HL-60 (cell line): Measurements from ENCODE around the gene DUOX2.

Experiments used
- DNase-seq, 2 experiments: peaks; one replicate each; pipeline ENCODE4 v3.0.0-alpha.2; 2010 to 2020; ENCODE audit warnings: low read depth in 1 of 2, low spot score in 1 of 2
- H3K27ac ChIP-seq: fragments of 250-450 bp; sonication (Bioruptor Pico); replicated peaks from 2 replicates; pipeline ENCODE4 v1.5.1; 2020; ENCODE audit warnings: mild to moderate bottlenecking, moderate library complexity
- H3K27me3 ChIP-seq: fragments of 250-450 bp; sonication (Bioruptor Pico); 2 replicates; pipeline ENCODE4 v1.5.1; 2021; ENCODE audit warnings: mild to moderate bottlenecking, moderate library complexity; ENCODE audit not compliant: insufficient read depth, poor library complexity, severe bottlenecking
- H3K4me3 ChIP-seq: replicated peaks from 2 replicates; pipeline ENCODE4 v1.5.1; 2011; ENCODE audit warnings: mild to moderate bottlenecking, control low read depth, low read length; ENCODE audit not compliant: insufficient read depth
- CTCF ChIP-seq: IDR thresholded peaks from one replicate; pipeline ENCODE4 v1.5.1; 2011; ENCODE audit warnings: low read length, control low read depth, inconsistent platforms; ENCODE audit not compliant: insufficient read depth
- GABPA ChIP-seq: IDR thresholded peaks from 2 replicates; pipeline ENCODE4 v1.6.1; 2012; ENCODE audit warnings: low read depth
- POLR2AphosphoS5 ChIP-seq: IDR thresholded peaks from 2 replicates; pipeline ENCODE4 v1.6.1; 2012; ENCODE audit warnings: low read depth
- REST ChIP-seq: IDR thresholded peaks from 2 replicates; pipeline ENCODE4 v1.6.1; 2012; ENCODE audit warnings: low read depth; ENCODE audit not compliant: insufficient replicate concordance
- SPI1 ChIP-seq: IDR thresholded peaks from 2 replicates; pipeline ENCODE4 v1.6.1; 2012; ENCODE audit warnings: low read depth, mild to moderate bottlenecking, borderline replicate concordance

The DUOX2 gene

GRCh38 chr15:45094358-45094730 lies 19.6 kb downstream of the DUOX2 start:
- TF ChIP-seq SPI1 (no peak), GABPA (no peak), POLR2AphosphoS5 (no peak), CTCF (no peak), REST (no peak)
- no peak overlapping the region for H3K4me3 ChIP-seq
- H3K27ac ChIP-seq: no peak overlapping the region
- no peak for DNase-seq
- no peaks in the 10 kb centered on the region for H3K27me3 ChIP-seq

GRCh38 chr15:45093622-45094357 lies 20.2 kb downstream of the DUOX2 start:
- no peak overlapping the region for H3K4me3 ChIP-seq
- TF ChIP-seq GABPA: no peak
- no peak for TF ChIP-seq CTCF
- no peak for TF ChIP-seq REST
- TF ChIP-seq SPI1: no peak
- no peak for TF ChIP-seq POLR2AphosphoS5
- no peak for DNase-seq
- no peaks in the 10 kb centered on the region for H3K27me3 ChIP-seq
- no peak overlapping the region for H3K27ac ChIP-seq

- no peak for DNase-seq
- TF ChIP-seq SPI1 (no peak), POLR2AphosphoS5 (no peak), CTCF (no peak)
- no peaks in the 10 kb centered on the region for H3K27me3 ChIP-seq
These were observed 21.0 kb downstream of the DUOX2 start for GRCh38 chr15:45093013-45093412.

GRCh38 chr15:45091576-45091975 lies 22.4 kb downstream of the DUOX2 start:
- DNase-seq: no peak
- TF ChIP-seq SPI1 (no peak), GABPA (no peak), CTCF (no peak), REST (no peak), POLR2AphosphoS5 (no peak)
- H3K27me3 ChIP-seq: no peaks in the 10 kb centered on the region
- no peak overlapping the region for H3K27ac ChIP-seq
- no peak overlapping the region for H3K4me3 ChIP-seq

More at GRCh38 chr15:45093013-45093412, 21.0 kb downstream of the DUOX2 start:
- H3K27ac ChIP-seq: no peak overlapping the region
- H3K4me3 ChIP-seq: no peak overlapping the region
